ENCODE results near the gene RNF157. TPM values are rescaled to one million over a fixed set of nuclear protein-coding genes. Genes with fewer than 3 reads are reported as not detected.

Gene RNF157
- total RNA-seq, 1 donor from 2014 or later = 18.0 TPM

DNA sequence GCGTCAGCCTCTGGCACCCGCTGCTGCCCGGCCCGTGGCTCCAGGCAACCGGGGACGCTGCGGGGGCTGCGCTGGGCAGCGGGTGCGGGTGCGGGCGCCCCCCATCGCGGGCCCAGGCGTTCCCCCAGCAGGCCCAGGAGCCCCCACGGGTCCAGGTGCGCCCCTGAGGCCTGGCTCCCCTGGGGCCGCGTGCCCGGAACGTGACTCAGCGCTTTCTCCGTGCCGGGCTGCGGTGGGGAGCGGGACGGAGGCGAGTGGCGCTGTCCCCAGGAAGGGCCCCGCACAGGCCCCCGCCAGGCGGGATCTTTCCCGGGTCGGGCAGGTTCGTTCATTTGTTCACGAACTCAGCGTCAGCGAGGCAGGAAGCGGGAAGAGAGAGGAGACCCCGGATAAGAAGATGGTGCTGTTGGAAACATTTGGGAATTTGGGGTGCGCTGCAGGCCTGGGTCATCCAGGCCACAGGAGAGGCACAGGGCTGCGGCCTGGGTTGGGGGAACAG is 118.3 kb downstream of the RNF157 start:
- ATAC-seq = peak; percentile 53
- DNase-seq = peak; percentile 53

GRCh38 chr17:76120658-76121008 is 119.7 kb downstream of the RNF157 start:
- DNase-seq = no peak
- intact Hi-C loops (cut with micrococcal nuclease) = no loop called here
- no peak for ATAC-seq

More for the DNA sequence above, 118.3 kb downstream of the RNF157 start:
- intact Hi-C loops (cut with micrococcal nuclease) = no loop called here

GRCh38 chr17:76119409-76120371 is 120.6 kb downstream of the RNF157 start:
- intact Hi-C loops (cut with micrococcal nuclease) = no loop called here
- ATAC-seq = no peak
- no peak for DNase-seq

DNA sequence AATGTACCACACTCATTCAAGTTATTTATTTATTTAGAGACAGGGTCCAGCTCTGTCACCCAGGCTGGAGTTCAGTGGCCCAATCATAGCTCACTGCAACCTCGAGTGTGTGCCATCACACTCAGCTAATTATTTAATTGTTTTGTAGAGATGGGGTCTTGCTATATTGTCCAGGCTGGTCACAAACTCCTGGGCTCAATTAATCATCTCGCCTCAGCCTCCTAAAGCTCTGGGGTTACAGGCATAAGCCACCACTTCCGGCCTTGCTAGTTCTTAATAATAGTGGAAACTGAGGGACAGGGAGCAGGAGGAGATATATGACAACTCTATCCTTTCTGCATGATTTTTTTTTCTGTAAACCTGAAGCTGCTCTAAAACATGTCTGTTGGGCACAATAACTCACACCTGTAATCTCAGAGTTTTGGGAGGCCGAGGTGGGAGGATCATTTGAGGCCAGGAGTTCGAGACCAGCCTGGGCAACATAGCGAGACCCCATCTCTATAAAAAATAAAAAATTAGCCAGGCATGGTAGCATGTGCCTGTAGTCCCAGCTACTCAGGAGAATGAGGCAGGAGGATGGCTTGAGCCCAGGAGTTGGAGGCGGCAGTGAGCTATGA is 125.0 kb downstream of the RNF157 start:
- intact Hi-C loops (cut with micrococcal nuclease) = no loop called here
- DNase-seq = no peak
- no peak for ATAC-seq

DNA sequence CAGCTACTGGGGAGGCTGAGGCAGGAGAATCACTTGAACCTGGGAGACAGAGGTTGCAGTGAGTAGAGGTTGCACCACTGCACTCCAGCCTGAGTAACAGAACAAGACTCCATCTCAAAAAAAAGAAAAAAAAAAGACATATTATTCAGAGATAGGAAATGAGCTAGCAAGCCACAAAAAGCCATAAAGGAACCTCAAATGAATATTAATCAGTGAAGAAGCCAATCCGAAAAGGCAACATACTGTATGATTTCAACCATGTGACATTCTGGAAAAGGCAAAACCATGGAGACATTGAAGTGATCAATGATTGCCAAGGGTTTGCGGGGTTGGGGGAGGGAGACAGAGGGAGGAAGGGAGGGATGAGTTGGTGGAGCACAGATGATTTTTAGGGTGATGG is 128.3 kb downstream of the RNF157 start:
- intact Hi-C loops (cut with micrococcal nuclease) = no loop called here
- no peak for ATAC-seq
- DNase-seq = no peak

- intact Hi-C loops (cut with micrococcal nuclease) = no loop called here
- ATAC-seq (no peak), DNase-seq (no peak)
These were observed 132.8 kb downstream of the RNF157 start for GRCh38 chr17:76107509-76107908.

DNA sequence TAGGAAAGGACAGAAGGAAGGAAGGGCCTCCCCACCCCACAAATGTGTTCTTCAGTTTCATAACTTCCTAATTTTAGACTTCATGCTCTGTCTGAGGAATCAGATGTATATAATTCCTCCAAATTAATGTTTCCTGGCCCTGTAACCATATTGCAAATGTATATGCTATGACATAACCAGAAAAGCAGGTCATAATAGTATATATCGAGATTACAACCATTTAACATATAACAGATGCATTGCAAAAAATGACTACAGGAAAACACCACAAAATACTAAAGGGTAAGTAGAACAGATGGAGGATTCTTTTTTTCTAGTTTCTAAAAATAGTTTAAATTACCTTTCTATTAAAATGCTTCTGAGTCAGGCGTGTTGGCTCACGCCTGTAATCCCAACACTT is 133.6 kb downstream of the RNF157 start:
- ATAC-seq (no peak), DNase-seq (no peak)
- intact Hi-C loops (cut with micrococcal nuclease) = no loop called here

- ATAC-seq (no peak), DNase-seq (no peak)
- intact Hi-C loops (cut with micrococcal nuclease) = no loop called here
These were observed 135.4 kb downstream of the RNF157 start for GRCh38 chr17:76104896-76105231.

DNA sequence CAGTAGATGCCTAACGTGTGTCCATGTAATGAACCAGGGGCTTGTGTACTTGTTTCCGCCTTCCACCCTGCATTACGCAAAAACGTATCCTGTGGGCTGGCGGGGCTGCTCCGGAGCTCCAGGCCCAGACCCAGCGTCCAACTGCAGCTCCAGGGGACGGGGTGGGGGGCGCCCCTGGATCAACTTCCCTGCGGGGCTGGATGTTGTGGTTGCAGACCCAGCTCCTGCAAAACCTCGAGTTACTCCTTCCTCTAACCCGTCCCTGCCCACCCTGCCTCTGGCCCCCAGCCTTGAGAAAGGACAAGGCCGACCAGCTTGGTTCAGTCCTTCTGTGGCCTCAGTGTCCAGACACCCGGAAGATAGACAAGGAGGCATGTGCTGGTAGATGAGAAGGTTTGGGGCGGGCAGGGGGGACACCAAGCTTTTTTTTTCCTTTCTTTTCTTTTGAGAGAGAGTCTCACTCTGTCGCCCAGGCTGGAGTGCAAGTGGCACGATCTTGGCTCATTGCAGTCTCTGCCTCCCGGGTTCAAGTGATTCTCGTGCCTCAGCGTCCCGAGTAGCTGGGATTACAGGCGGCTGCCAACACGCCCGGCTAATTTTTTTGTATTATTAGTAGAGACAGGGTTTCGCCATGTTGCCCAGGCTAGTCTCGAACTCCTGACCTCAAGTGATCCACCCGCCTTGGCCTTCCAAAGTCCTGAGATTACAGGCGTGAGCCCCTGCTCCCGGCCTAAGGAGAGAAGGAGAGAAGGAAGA is 136.0 kb downstream of the RNF157 start:
- intact Hi-C loops (cut with micrococcal nuclease) = no loop called here

DNA sequence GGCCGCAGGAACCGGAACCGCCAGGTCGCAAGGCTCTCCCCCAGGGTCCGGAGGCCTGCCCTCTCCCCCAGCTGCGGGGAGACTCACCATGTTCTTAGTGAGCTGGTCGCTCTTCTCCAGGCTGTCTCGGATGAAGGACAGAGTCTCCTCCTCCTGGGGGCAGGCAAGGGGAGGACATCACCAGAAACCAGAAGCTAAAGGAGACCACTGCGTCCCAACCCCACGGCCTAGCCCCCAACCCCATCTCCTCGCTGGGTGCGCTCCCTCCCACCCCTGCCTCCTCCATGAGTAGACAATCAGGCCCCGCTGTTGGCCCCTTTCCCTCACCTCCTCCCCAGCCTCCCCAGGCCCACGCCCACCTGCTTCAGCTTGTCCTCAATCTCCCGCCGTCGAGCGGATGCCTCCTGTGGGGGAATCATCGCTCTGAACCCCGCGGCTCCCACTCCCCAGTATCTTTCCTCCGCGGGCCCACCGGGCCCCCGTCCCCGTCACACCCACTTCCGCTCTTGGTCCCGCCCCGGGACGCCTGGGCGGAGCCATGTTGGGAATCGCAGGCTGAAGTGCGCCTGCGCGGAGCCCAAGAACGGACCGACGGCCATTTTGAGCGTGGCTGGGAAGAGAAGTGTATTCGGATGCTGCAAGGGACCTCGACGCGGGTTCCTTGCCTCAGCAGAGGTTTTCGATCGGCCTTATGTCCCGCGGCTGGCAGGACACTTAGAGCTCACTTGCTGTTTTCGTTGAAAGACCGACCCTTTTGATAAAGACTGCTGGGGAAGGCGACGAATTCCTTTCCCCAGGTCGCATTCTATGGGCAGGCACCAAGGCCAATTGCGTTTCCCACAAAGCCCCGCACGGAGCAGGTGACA is 136.8 kb downstream of the RNF157 start, which contains the start of gene EXOC7:
Gene EXOC7, minus strand, starts transcription at position 514 of the 866 bp plus-strand sequence. Its CDS starts 95 bp downstream, at position 419.
- ATAC-seq = peak; percentile 99
- intact Hi-C loops (cut with micrococcal nuclease) = no loop called here
- peak; percentile 95 for DNase-seq

More for the DNA sequence above, 136.0 kb downstream of the RNF157 start:
- no peak for ATAC-seq
- DNase-seq = no peak

DNA sequence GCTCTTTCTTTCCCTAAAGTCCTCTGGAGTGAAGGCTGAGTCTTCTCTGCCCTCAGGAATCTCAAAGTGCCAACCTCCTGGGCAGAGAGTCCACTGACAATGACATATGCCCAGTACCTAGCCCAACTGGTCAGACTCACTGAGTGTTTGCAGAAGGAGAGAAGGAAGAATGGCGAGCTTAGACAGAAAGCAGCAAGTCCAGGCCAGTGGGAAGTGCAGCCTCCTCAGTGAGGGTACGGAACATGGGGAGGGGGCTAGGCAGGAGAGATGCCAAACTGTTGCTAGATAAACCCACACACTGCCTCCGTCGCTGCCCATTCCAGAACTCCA is 137.4 kb downstream of the RNF157 start:
- no peak for DNase-seq
- intact Hi-C loops (cut with micrococcal nuclease) = no loop called here
- ATAC-seq = no peak

GRCh38 chr17:76097716-76098295 is 142.5 kb downstream of the RNF157 start:
- ATAC-seq (peak; percentile 53), DNase-seq (no peak)
- intact Hi-C loops (cut with micrococcal nuclease) = no loop called here

GRCh38 chr17:76095943-76096342 is 144.3 kb downstream of the RNF157 start:
- DNase-seq (no peak), ATAC-seq (no peak)
- intact Hi-C loops (cut with micrococcal nuclease) = no loop called here

DNA sequence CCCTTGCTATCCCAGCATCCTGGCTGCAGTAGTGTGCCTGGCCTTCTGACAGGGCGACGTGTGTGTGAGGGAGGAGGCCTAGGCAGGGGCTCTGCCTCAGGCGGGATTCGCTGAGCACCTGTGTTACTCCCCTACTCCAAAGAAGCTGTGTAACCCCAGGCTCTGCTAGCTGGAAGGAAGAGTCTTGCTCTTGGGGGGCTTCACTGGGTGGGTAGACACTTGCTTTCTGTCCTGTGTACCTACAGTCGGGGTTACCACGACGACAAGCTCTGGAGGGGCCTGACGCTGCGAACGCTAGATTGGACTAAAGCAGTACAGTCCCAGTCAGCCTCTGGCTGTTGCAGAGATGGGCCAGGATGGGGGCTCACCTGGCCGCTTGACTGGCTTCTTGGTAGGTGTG is 146.2 kb downstream of the RNF157 start:
- intact Hi-C loops (cut with micrococcal nuclease) = no loop called here
- ATAC-seq = no peak
- DNase-seq = no peak

DNA sequence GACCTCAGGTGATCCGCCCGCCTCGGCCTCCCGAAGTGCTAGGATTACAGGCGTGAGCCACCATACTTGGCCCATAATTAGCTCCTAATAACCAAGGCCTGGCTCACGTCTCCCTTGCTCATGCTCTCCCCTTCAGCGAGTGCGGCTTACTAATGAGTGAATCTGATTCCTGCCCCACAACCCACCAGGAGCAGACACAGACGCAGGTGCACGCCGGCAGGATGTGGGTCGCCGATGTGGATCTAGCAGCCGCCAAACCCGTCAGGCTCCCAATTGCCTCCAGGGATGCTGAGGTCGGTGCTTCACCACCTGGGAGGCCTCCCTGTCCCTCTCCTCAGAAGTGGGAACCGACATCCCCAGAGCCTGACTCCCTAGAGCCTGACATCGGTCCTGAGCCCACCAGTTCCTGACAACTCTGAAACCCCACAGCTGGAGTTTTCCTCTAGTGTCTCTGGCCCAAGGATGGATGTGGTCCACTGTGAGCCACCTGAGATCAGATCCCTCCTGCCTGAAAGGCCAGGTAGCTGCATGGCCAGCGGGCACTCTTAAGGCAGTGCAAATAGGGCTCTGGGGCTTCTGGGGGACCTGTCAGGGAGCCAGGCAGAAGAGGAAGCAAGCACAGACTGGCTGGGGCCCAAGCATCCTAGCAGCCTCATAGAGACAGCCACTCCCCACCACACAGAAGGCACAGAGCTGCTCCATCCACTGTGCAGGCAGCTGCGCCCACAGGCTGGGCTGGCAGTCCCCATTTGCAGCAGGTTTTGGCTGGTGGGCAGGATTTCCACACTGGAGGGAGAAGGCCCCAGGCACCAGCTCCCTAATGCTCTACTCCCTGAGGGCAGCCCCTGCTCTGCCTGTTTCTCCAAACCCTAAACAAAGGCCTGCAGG is 147.5 kb downstream of the RNF157 start:
- DNase-seq = no peak
- intact Hi-C loops (cut with micrococcal nuclease) = no loop called here
- ATAC-seq = no peak

All from left ventricle myocardium superior (tissue), 1 donor.